ENCODE measurements around the gene NBR1. TPM values are rescaled to one million over a fixed set of nuclear protein-coding genes. Genes with fewer than 3 reads are reported as not detected.

Gene NBR1
- total and polyA plus RNA-seq, 2 of the 8 experiments (the other 6 are each of a cell fraction or from before 2014, with no cell fraction given), result 13.5 to 36.0 TPM

- Histone ChIP-seq H3K9me3 (ENCODE audit: insufficient read depth in 2 of 2, low read depth in 1 of 2, low read length in 1 of 2) (no peaks in the 10 kb centered on the region), H3K4me3 (ENCODE audit: extremely low read depth in 1 of 4, insufficient read depth in 2 of 4, low read depth in 3 of 4, low read length in 4 of 4) (no peak overlapping the region), H2AK5ac (ENCODE audit: low read depth, low read length) (no peak overlapping the region), H3K18ac (ENCODE audit: extremely low read depth, low read length) (no peak overlapping the region), H3K79me1 (ENCODE audit: low read depth, low read length) (no peaks in the 10 kb centered on the region; the same call in 1 of the 2 replicates), H2BK15ac (ENCODE audit: low read length) (no peak overlapping the region), H3K4ac (replicated peaks; ENCODE audit: insufficient read length, low read depth, low read length) (no peak overlapping the region), H3K23ac (ENCODE audit: insufficient read length) (no peak overlapping the region), H2BK20ac (ENCODE audit: low read length) (no peak overlapping the region), H2BK5ac (ENCODE audit: low read depth, low read length) (no peak overlapping the region), H3K27ac (ENCODE audit: low read depth, low read length) (no peak overlapping the region), H3K36me3 (ENCODE audit: control insufficient read depth in 2 of 4, insufficient read depth in 4 of 4, low read length in 3 of 4) (no peaks in the 10 kb centered on the region), H3K27me3 (replicated peaks in 1 of 4; ENCODE audit: control insufficient read depth in 3 of 4, extremely low read depth in 1 of 4, insufficient read depth in 3 of 4, low read length in 3 of 4) (no peaks in the 10 kb centered on the region), H3K4me1 (replicated peaks in 1 of 4; ENCODE audit: control insufficient read depth in 3 of 4, insufficient read depth in 4 of 4, low read length in 3 of 4) (peaks cover 0 to 2% (median 0%) of the 10 kb centered on the region in 4 experiments; a peak in 1 of 7 replicates), H3K14ac (ENCODE audit: insufficient read length) (no peak overlapping the region), H3K9ac (replicated peaks in 1 of 4; ENCODE audit: extremely low read depth in 1 of 4, low read depth in 3 of 4, low read length in 3 of 4) (no peak overlapping the region), H3K23me2 (ENCODE audit: low read depth, low read length) (no peaks in the 10 kb centered on the region), H3K56ac (replicated peaks; ENCODE audit: insufficient read length, low read depth, low read length) (no peak overlapping the region), H4K8ac (ENCODE audit: extremely low read depth, insufficient read depth, low read length) (no peak overlapping the region), H3K4me2 (ENCODE audit: insufficient read depth in 1 of 2, low read depth in 2 of 2, low read length in 2 of 2) (no peak overlapping the region), H2BK12ac (ENCODE audit: low read depth, low read length) (no peak overlapping the region), H4K91ac (replicated peaks; ENCODE audit: insufficient read length, low read length) (no peak overlapping the region), H3K79me2 (ENCODE audit: control insufficient read depth in 1 of 2, insufficient read depth in 2 of 2, low read length in 2 of 2) (no peaks in the 10 kb centered on the region), H4K5ac (ENCODE audit: insufficient read length, low read depth, low read length) (no peak overlapping the region), H2BK120ac (replicated peaks; ENCODE audit: low read depth, low read length) (no peak overlapping the region), H4K20me1 (replicated peaks in 1 of 2; ENCODE audit: control insufficient read depth in 1 of 2, insufficient read depth in 2 of 2, low read length in 2 of 2) (no peaks in the 10 kb centered on the region), H2AFZ (ENCODE audit: low read length) (no peak overlapping the region)
- ChIA-PET CTCF (ENCODE audit: partially characterized antibody) (interaction anchor here (0.6 to 1.2 kb wide), 3 partner anchors 16 to 88 kb away, joined by 3 to 4 read pairs (median 3); no protein-coding TSS in a partner anchor), POLR2A (ENCODE audit: partially characterized antibody) (interaction anchor here (1.2 to 2.4 kb wide), 2 partner anchors 15 to 173 kb away, joined by 4 to 8 read pairs; no protein-coding TSS in a partner anchor)
- WGBS, 2 experiments (ENCODE audit: extremely low coverage in 1 of 2, insufficient coverage in 1 of 2, insufficient read length in 1 of 2, insufficient replicate concordance in 2 of 2, low coverage in 1 of 2, low lambda C conversion rate in 2 of 2, missing lambda C conversion rate in 1 of 2), result 89% methylated on average over 5 of the region's 5 CpGs; no CpG with 5 or more reads in 1 of the 2 experiments
- FAIRE-seq (no peak), DNase-seq (ENCODE audit: low read depth in 1 of 2, low spot score in 2 of 2) (no peak)
- TF ChIP-seq YY1 (IDR thresholded peaks at IDR 0.05; ENCODE audit: low read depth, low read length) (no peak), SIX5 (IDR thresholded peaks at IDR 0.05; ENCODE audit: low read depth, low read length) (no peak), CTCF (IDR thresholded peaks at IDR 0.05; ENCODE audit: control extremely low read depth in 1 of 3, insufficient read depth in 1 of 3, low read depth in 1 of 3, low read length in 3 of 3) (no peak), SP2 (IDR thresholded peaks at IDR 0.05; ENCODE audit: low read length) (no peak), SP1 (IDR thresholded peaks at IDR 0.05; ENCODE audit: low read depth, low read length) (no peak), GTF2F1 (IDR thresholded peaks at IDR 0.05; ENCODE audit: borderline replicate concordance, low read depth, low read length) (no peak), SUZ12 (IDR thresholded peaks at IDR 0.05; ENCODE audit: low read length) (no peak), RNF2 (IDR thresholded peaks at IDR 0.05; ENCODE audit: borderline replicate concordance, low read depth, low read length, missing control alignments, poor library complexity, severe bottlenecking) (no peak), TCF12 (IDR thresholded peaks at IDR 0.05; ENCODE audit: low read depth, low read length) (no peak), CHD2 (IDR thresholded peaks at IDR 0.05; ENCODE audit: low read length) (no peak), ZNF274 (IDR thresholded peaks at IDR 0.05; ENCODE audit: borderline replicate concordance, extremely low read depth, low read length) (no peak), TAF1 (IDR thresholded peaks at IDR 0.05; ENCODE audit: low read depth, low read length) (no peak), TEAD4 (IDR thresholded peaks at IDR 0.05; ENCODE audit: low read depth, low read length) (no peak)
Observed at GRCh38 chr17:43142153-43142552, 28.9 kb upstream of the NBR1 start.
